PC-3 (cell line): ENCODE measurements around the gene TRIM37. TPM values are rescaled to one million over a fixed set of nuclear protein-coding genes. Genes with fewer than 3 reads are reported as not detected.

ENCODE experiments used
- ATAC-seq: fragments of 200-7000 bp; cut with Tn5 transposase; 2 replicates; pipeline ENCODE4 v1.9.1; 2020; ENCODE audit warnings: mild to moderate bottlenecking, moderate library complexity
- BruUV-seq: library from RNA; stranded (reverse); fragments of 400-500 nt; replicated peaks from 2 replicates; lab custom pipeline; 2021; lab: Mats Ljungman, UMichigan
- CTCF ChIA-PET: fragments of 300-600 bp; sonication (Branson Sonifier 250); formaldehyde crosslinking; loops from one replicate; lab custom pipeline; 2022; ENCODE audit warnings: antibody characterized with exemption; lab: Charles Lee
- POLR2A ChIA-PET: fragments of 300-600 bp; sonication (Branson Sonifier 250); formaldehyde crosslinking; loops from one replicate; lab custom pipeline; 2022; ENCODE audit warnings: antibody characterized with exemption; ENCODE audit not compliant: unreplicated experiment; lab: Charles Lee
- DNase-seq: peaks from one replicate; pipeline ENCODE4 v3.0.0-alpha.2; 2015
- H2AFZ ChIP-seq: fragments of 300-600 bp; sonication (generic); 2 replicates; pipeline ENCODE4 v1.6.0; 2016; ENCODE audit warnings: antibody characterized with exemption, low read length
- H3F3A ChIP-seq: fragments of 300-600 bp; sonication (generic); one replicate; pipeline ENCODE4 v1.6.0; 2017; ENCODE audit warnings: antibody characterized with exemption, low read length, control low read depth, mild to moderate bottlenecking; ENCODE audit not compliant: unreplicated experiment
- H3K27ac ChIP-seq: fragments of 300-600 bp; sonication (generic); 2 replicates; pipeline ENCODE4 v1.5.1; 2016; ENCODE audit warnings: mild to moderate bottlenecking, low read length
- H3K27me3 ChIP-seq: fragments of 300-600 bp; sonication (generic); 2 replicates; pipeline ENCODE4 v1.6.1; 2016; ENCODE audit warnings: low read length, mixed read lengths
- H3K36me3 ChIP-seq: fragments of 300-600 bp; sonication (generic); 2 replicates; pipeline ENCODE4 v1.6.1; 2016; ENCODE audit warnings: low read depth, mixed run types, low read length, mixed read lengths
- H3K4me1 ChIP-seq: fragments of 300-600 bp; sonication (generic); 2 replicates; pipeline ENCODE4 v1.5.1; 2016; ENCODE audit warnings: low read length; ENCODE audit not compliant: insufficient read depth
- H3K4me2 ChIP-seq: fragments of 300-600 bp; sonication (generic); 2 replicates; pipeline ENCODE4 v1.6.0; 2016; ENCODE audit warnings: low read length
- H3K4me3 ChIP-seq: fragments of 300-600 bp; sonication (generic); 2 replicates; pipeline ENCODE4 v1.5.1; 2016; ENCODE audit warnings: mild to moderate bottlenecking, low read length, mixed read lengths
- H3K79me2 ChIP-seq: fragments of 300-600 bp; sonication (generic); 2 replicates; pipeline ENCODE4 v1.6.1; 2017; ENCODE audit warnings: low read length, mixed read lengths
- H3K9ac ChIP-seq: fragments of 300-600 bp; sonication (generic); 2 replicates; pipeline ENCODE4 v1.6.0; 2016; ENCODE audit warnings: mild to moderate bottlenecking, low read length
- H3K9me2 ChIP-seq: fragments of 300-600 bp; sonication (generic); replicated peaks from 2 replicates; pipeline ENCODE4 v1.6.1; 2016; ENCODE audit warnings: mixed run types, low read length, mixed read lengths
- H3K9me3 ChIP-seq: fragments of 300-600 bp; sonication (generic); 2 replicates; pipeline ENCODE4 v1.6.1; 2016; ENCODE audit warnings: low read length, mixed read lengths
- H4K20me1 ChIP-seq: fragments of 300-600 bp; sonication (generic); 2 replicates; pipeline ENCODE4 v1.6.1; 2016; ENCODE audit warnings: low read length, mixed read lengths
- EZH2 ChIP-seq: fragments of 300-600 bp; sonication (generic); IDR thresholded peaks from one replicate; pipeline ENCODE4 v1.6.1; 2017; ENCODE audit warnings: antibody characterized with exemption, mild to moderate bottlenecking, low read length; ENCODE audit not compliant: unreplicated experiment
- EZH2phosphoT487 ChIP-seq: fragments of 300-600 bp; sonication (generic); IDR thresholded peaks from 2 replicates; pipeline ENCODE4 v1.6.1; 2018; ENCODE audit warnings: mild to moderate bottlenecking, antibody characterized with exemption, low read length, borderline replicate concordance
- intact Hi-C: fragments of 100-400 bp; cut with micrococcal nuclease; formaldehyde crosslinking; loops from 2 replicates; pipeline ENCODE4 v1.9.0; 2023
- total RNA-seq: library from RNA; depleted of rRNA; stranded (reverse); fragments of >200 nt; gene quantifications from 2 replicates; pipeline ENCODE4 v1.2.3, GENCODE V29; 2014
- TF ChIP-seq, protein P1 (sequence below): fragments of 300-600 bp; sonication (generic); conservative IDR thresholded peaks from 2 replicates; pipeline ENCODE4 v1.5.1; 2017; ENCODE audit warnings: antibody characterized with exemption, low read depth, mild to moderate bottlenecking, low read length

Gene TRIM37
- total RNA-seq, 1 experiment from 2014 or later = 35.1 TPM

DNA sequence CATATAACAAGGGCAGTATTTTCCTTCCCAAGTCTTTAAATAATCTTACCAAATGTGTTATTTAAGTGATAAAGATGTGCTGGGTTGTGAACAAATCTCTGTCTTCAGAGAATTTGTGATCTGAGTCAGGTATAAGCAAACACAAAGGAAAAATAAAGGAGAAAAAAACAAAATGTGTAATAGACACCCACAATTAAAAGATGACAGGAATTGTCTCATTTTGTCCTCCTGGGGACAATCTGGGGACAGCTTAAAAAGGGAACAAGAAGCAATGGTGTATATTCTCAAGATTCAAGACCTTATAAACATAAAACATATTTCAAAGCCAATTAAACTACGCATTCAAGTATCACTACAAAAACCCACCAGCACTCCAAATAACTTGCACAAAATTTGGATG is 107.2 kb downstream of the TRIM37 start:
- no peaks in the 10 kb centered on the region for H3K9me3 ChIP-seq
- intact Hi-C loops = loop anchor here (2.0 to 5.0 kb wide), 2 partner anchors 127 to 367 kb away; no protein-coding TSS in a partner anchor
- H3K27me3 ChIP-seq = no peaks in the 10 kb centered on the region
- H3K4me3 ChIP-seq = no peak overlapping the region
- ATAC-seq (no peak), DNase-seq (no peak)
- TF ChIP-seq, protein P1, sequence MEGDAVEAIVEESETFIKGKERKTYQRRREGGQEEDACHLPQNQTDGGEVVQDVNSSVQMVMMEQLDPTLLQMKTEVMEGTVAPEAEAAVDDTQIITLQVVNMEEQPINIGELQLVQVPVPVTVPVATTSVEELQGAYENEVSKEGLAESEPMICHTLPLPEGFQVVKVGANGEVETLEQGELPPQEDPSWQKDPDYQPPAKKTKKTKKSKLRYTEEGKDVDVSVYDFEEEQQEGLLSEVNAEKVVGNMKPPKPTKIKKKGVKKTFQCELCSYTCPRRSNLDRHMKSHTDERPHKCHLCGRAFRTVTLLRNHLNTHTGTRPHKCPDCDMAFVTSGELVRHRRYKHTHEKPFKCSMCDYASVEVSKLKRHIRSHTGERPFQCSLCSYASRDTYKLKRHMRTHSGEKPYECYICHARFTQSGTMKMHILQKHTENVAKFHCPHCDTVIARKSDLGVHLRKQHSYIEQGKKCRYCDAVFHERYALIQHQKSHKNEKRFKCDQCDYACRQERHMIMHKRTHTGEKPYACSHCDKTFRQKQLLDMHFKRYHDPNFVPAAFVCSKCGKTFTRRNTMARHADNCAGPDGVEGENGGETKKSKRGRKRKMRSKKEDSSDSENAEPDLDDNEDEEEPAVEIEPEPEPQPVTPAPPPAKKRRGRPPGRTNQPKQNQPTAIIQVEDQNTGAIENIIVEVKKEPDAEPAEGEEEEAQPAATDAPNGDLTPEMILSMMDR = no peak
- TF ChIP-seq EZH2phosphoT487 = no peak
- no peak for TF ChIP-seq EZH2
- no peak overlapping the region for H3K9ac ChIP-seq
- no peaks in the 10 kb centered on the region for H3K9me2 ChIP-seq
- peaks cover 18% of the 10 kb centered on the region for H3K36me3 ChIP-seq
- H3F3A ChIP-seq = no peaks in the 10 kb centered on the region
- no peak overlapping the region for H3K27ac ChIP-seq
- no peaks in the 10 kb centered on the region for H3K79me2 ChIP-seq
- CTCF ChIA-PET = no interaction called here
- no peak overlapping the region for H3K4me2 ChIP-seq
- no peak overlapping the region for H2AFZ ChIP-seq
- no TSS peak for BruUV-seq
- no peaks in the 10 kb centered on the region for H4K20me1 ChIP-seq
- H3K4me1 ChIP-seq = peaks cover 22% of the 10 kb centered on the region
- POLR2A ChIA-PET = no interaction called here

DNA sequence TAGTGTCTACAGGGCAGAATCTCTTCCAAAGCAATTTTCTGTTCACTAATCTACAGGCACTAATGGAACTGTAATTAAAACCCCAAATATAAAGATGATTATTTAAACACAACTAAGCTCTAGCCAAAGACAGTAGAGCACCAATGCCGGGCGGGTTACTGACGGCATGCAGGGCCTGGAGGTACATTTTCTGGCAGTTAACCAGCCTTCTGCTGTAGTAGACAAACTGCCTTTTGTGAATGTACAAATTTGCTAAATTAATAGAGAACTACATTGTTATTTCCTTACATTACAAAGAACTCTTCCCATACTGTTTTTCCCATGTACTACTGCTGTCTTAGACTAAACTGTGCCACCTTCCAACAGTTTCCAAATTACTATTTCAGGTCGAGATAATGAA is 107.8 kb downstream of the TRIM37 start:
- ChIA-PET POLR2A (interaction anchor here (0.6 kb wide), 1 partner anchor 19 kb away, joined by 3 read pairs; no protein-coding TSS in a partner anchor), CTCF (no interaction called here)
- H3K79me2 ChIP-seq = no peaks in the 10 kb centered on the region
- DNase-seq (no peak), ATAC-seq (no peak)
- H3K9me3 ChIP-seq = no peaks in the 10 kb centered on the region
- peaks cover 22% of the 10 kb centered on the region for H3K4me1 ChIP-seq
- peaks cover 18% of the 10 kb centered on the region for H3K36me3 ChIP-seq
- no TSS peak for BruUV-seq
- no peak overlapping the region for H3K4me3 ChIP-seq
- H3K9ac ChIP-seq = no peak overlapping the region
- peak overlapping the region; percentile 15; the same call in 1 of the 2 replicates for H3K27ac ChIP-seq
- H3K27me3 ChIP-seq = no peaks in the 10 kb centered on the region
- no peak overlapping the region for H2AFZ ChIP-seq
- no peak overlapping the region for H3K4me2 ChIP-seq
- no peaks in the 10 kb centered on the region for H3F3A ChIP-seq
- no peaks in the 10 kb centered on the region for H4K20me1 ChIP-seq
- H3K9me2 ChIP-seq = no peaks in the 10 kb centered on the region
- no peak for TF ChIP-seq EZH2
- no peak for TF ChIP-seq EZH2phosphoT487
- TF ChIP-seq, protein P1 = no peak
- intact Hi-C loops = loop anchor here (1.0 to 5.0 kb wide), 3 partner anchors 127 to 481 kb away; no protein-coding TSS in a partner anchor

DNA sequence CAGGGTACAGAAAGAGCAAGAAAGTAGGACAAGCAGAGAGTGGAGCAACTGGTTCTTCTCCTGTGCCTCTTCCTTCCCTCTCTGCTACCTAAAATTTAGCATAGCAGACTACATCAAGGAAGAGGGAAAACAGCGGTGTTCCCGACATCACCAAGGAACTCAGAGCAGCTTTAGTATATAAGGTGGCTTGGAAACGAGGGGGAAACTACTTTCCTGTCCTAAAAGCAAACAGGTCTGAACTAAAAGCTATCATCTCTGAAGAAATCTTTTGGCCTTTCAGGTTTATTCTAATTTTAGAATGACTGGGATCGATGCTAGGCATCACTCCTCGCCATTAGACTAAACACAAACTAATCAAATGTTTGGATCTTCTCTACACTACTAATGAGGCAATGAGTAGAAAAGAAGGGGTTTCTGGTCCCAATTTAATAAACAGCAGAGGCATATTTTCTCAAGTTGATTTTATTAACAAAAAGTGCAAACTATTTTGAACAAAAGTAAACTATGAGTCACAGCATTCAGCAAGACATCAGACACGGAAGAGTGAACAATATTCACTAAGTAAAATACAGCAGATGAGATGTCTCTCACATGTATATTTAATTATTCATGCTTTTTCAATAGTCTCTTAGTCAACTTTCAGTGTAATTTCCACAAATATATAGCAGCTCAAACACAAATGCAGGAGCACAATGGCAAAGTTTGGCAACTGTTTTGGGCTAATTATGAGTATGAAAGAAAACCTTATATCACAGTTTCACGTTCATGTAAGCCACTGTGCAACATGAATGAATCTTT is 108.7 kb downstream of the TRIM37 start:
- Histone ChIP-seq H3K4me1 (peaks cover 22% of the 10 kb centered on the region), H4K20me1 (no peaks in the 10 kb centered on the region), H3K9ac (no peak overlapping the region), H3K79me2 (no peaks in the 10 kb centered on the region), H2AFZ (no peak overlapping the region), H3K9me3 (no peaks in the 10 kb centered on the region), H3K4me3 (no peak overlapping the region), H3K9me2 (no peaks in the 10 kb centered on the region), H3K36me3 (peaks cover 25% of the 10 kb centered on the region), H3K27me3 (no peaks in the 10 kb centered on the region), H3F3A (no peaks in the 10 kb centered on the region), H3K4me2 (no peak overlapping the region), H3K27ac (peak overlapping the region; percentile 15; the same call in 1 of the 2 replicates)
- POLR2A ChIA-PET = no interaction called here
- peak; percentile 47 for DNase-seq
- TF ChIP-seq EZH2 (no peak), EZH2phosphoT487 (no peak)
- TF ChIP-seq, protein P1 = no peak
- CTCF ChIA-PET = no interaction called here
- peak; percentile 77 for ATAC-seq
- intact Hi-C loops = loop anchor here (1.0 to 5.0 kb wide), 3 partner anchors 126 to 480 kb away; no protein-coding TSS in a partner anchor
- BruUV-seq = no TSS peak
